ENCODE data around the gene BBS9.

DNA sequence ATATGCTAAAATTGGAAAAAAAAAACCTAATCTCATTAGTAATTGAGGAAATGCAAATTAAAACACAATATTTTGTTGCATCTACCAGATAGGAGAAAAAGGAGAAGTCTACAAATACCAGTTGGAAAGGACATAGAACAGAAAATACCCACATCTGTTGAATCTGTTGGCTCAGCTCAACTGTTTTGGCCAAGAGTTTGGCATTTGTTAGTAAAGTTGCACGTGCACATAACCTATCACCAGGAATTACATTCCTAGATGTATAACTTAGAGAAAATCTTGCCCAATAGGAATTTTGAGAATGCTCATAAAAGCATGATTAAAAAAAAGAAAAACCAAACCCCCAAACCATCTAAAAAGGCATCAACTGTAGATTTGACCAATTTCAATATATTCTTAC lies 493.9 kb downstream of the BBS9 start:
- TF ChIP-seq, protein P1, sequence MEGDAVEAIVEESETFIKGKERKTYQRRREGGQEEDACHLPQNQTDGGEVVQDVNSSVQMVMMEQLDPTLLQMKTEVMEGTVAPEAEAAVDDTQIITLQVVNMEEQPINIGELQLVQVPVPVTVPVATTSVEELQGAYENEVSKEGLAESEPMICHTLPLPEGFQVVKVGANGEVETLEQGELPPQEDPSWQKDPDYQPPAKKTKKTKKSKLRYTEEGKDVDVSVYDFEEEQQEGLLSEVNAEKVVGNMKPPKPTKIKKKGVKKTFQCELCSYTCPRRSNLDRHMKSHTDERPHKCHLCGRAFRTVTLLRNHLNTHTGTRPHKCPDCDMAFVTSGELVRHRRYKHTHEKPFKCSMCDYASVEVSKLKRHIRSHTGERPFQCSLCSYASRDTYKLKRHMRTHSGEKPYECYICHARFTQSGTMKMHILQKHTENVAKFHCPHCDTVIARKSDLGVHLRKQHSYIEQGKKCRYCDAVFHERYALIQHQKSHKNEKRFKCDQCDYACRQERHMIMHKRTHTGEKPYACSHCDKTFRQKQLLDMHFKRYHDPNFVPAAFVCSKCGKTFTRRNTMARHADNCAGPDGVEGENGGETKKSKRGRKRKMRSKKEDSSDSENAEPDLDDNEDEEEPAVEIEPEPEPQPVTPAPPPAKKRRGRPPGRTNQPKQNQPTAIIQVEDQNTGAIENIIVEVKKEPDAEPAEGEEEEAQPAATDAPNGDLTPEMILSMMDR (IDR thresholded peaks at IDR 0.05): no peak
- no peak for TF ChIP-seq POLR2A (IDR thresholded peaks at IDR 0.05)

Data from testis (tissue), 2 donors.